ENCODE measurements around the gene CASP2.

CASP2 gene

GRCh38 chr7:143334244-143334643 lies 46.1 kb downstream of the CASP2 start:
- DNase-seq (ENCODE audit: low read depth): no peak
- TF ChIP-seq CTCF (IDR thresholded peaks at IDR 0.05; ENCODE audit: insufficient read depth, low read depth, low read length, missing control alignments): no peak
- no peak overlapping the region for H3K4me3 ChIP-seq (ENCODE audit: low read depth, low read length)

- no peak for DNase-seq (ENCODE audit: low read depth)
Measured at GRCh38 chr7:143337216-143337615, 49.1 kb downstream of the CASP2 start.

GRCh38 chr7:143341842-143342241 lies 53.7 kb downstream of the CASP2 start:
- no peak for DNase-seq (ENCODE audit: low read depth)
- H3K4me3 ChIP-seq (ENCODE audit: low read depth, low read length): no peak overlapping the region
- no peak for TF ChIP-seq CTCF (IDR thresholded peaks at IDR 0.05; ENCODE audit: insufficient read depth, low read depth, low read length, missing control alignments)

More at GRCh38 chr7:143337216-143337615, 49.1 kb downstream of the CASP2 start:
- H3K4me3 ChIP-seq (ENCODE audit: low read depth, low read length): no peak overlapping the region
- TF ChIP-seq CTCF (IDR thresholded peaks at IDR 0.05; ENCODE audit: insufficient read depth, low read depth, low read length, missing control alignments): no peak

- no peak for DNase-seq (ENCODE audit: low read depth)
- no peak for TF ChIP-seq CTCF (IDR thresholded peaks at IDR 0.05; ENCODE audit: insufficient read depth, low read depth, low read length, missing control alignments)
- H3K4me3 ChIP-seq (ENCODE audit: low read depth, low read length): no peak overlapping the region
Measured at GRCh38 chr7:143343596-143343995, 55.4 kb downstream of the CASP2 start.

- TF ChIP-seq CTCF (IDR thresholded peaks at IDR 0.05; ENCODE audit: insufficient read depth, low read depth, low read length, missing control alignments): peak; percentile 41
- H3K4me3 ChIP-seq (ENCODE audit: low read depth, low read length): no peak overlapping the region
- peak; percentile 41 for DNase-seq (ENCODE audit: low read depth)
Measured at GRCh38 chr7:143345428-143345900, 57.3 kb downstream of the CASP2 start.

- DNase-seq (ENCODE audit: low read depth): no peak
- TF ChIP-seq CTCF (IDR thresholded peaks at IDR 0.05; ENCODE audit: insufficient read depth, low read depth, low read length, missing control alignments): no peak
Measured at GRCh38 chr7:143346018-143346417, 57.9 kb downstream of the CASP2 start.

GRCh38 chr7:143347950-143348349 lies 59.8 kb downstream of the CASP2 start:
- no peak for DNase-seq (ENCODE audit: low read depth)
- no peak overlapping the region for H3K4me3 ChIP-seq (ENCODE audit: low read depth, low read length)
- TF ChIP-seq CTCF (IDR thresholded peaks at IDR 0.05; ENCODE audit: insufficient read depth, low read depth, low read length, missing control alignments): no peak

More at GRCh38 chr7:143346018-143346417, 57.9 kb downstream of the CASP2 start:
- no peak overlapping the region for H3K4me3 ChIP-seq (ENCODE audit: low read depth, low read length)

Data from GM12865 (cell line).